Fibroblast of villous mesenchyme (primary cell): Measurements from ENCODE around the gene STYXL1. TPM values are rescaled to one million over a fixed set of nuclear protein-coding genes. Genes with fewer than 3 reads are reported as not detected.
"Not testable (repeated sequence)": the region's sequence is repeated elsewhere in the genome, so short reads cannot be mapped to it uniquely, and the experiment has no call there.

Experiments
- DNase-seq: peaks from one replicate; pipeline ENCODE4 v3.0.0-alpha.2; 2010; ENCODE audit warnings: low read depth
- H3K4me3 ChIP-seq: 2 replicates; pipeline ENCODE4 v1.5.1; 2011; ENCODE audit warnings: low read depth, mild to moderate bottlenecking, low read length
- total RNA-seq: library from RNA; depleted of rRNA; stranded (reverse); fragments of >200 nt; gene quantifications from 2 replicates; pipeline ENCODE4 v1.2.3, GENCODE V29; 2012
- TF ChIP-seq, protein P1 (sequence below): IDR thresholded peaks from 2 replicates; pipeline ENCODE4 v1.5.1; 2012; ENCODE audit warnings: low read depth, mild to moderate bottlenecking, low read length; ENCODE audit not compliant: insufficient read depth

Gene STYXL1
- total RNA-seq, 1 donor: 35.4 TPM

DNA sequence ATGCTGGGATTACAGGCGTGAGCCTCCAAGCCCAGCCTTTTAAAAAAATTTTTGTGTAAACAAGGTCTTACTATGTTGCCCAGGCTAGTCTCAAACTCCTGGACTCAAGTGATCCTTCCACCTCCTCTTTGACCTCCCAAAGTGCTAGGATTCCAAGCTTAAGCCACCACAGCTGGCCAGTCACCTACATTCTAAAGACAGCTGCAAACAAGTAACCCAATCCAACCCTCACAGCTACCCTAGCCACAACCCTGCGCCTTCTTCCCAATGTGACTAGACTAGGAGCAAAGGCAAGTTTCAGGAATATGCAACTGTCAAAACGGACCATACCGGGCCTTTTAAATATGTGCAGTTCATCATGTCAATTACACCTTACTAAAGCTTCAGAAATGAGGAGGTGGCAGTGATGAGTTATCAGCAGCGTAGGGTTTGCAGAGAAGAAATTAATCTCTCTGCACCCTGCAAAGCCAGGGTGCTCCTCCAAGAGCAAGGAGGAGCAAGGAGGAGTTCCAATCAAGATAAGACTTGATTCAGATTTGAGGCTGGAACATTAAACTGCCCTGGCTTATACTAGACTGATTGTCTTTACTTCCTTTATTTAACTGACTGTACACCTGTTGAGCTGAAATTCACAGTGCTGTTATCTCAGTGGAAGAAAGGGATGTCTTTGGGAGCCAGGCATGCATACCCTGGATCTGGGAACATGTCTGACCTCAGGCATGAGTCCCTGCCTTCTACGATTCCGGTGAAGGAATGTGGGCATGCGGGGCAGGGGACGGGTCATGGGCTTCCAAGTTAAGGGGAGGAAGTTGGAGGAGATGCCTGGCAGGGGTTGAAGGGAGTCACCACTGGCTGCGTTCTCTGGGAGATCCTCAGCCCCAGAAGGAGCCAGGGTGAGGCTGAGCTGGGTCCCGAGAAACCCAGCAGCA is 37.9 kb downstream of the STYXL1 start:
- TF ChIP-seq, protein P1, sequence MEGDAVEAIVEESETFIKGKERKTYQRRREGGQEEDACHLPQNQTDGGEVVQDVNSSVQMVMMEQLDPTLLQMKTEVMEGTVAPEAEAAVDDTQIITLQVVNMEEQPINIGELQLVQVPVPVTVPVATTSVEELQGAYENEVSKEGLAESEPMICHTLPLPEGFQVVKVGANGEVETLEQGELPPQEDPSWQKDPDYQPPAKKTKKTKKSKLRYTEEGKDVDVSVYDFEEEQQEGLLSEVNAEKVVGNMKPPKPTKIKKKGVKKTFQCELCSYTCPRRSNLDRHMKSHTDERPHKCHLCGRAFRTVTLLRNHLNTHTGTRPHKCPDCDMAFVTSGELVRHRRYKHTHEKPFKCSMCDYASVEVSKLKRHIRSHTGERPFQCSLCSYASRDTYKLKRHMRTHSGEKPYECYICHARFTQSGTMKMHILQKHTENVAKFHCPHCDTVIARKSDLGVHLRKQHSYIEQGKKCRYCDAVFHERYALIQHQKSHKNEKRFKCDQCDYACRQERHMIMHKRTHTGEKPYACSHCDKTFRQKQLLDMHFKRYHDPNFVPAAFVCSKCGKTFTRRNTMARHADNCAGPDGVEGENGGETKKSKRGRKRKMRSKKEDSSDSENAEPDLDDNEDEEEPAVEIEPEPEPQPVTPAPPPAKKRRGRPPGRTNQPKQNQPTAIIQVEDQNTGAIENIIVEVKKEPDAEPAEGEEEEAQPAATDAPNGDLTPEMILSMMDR: no peak
- no peak overlapping the region for H3K4me3 ChIP-seq
- DNase-seq: peak; percentile 91

DNA sequence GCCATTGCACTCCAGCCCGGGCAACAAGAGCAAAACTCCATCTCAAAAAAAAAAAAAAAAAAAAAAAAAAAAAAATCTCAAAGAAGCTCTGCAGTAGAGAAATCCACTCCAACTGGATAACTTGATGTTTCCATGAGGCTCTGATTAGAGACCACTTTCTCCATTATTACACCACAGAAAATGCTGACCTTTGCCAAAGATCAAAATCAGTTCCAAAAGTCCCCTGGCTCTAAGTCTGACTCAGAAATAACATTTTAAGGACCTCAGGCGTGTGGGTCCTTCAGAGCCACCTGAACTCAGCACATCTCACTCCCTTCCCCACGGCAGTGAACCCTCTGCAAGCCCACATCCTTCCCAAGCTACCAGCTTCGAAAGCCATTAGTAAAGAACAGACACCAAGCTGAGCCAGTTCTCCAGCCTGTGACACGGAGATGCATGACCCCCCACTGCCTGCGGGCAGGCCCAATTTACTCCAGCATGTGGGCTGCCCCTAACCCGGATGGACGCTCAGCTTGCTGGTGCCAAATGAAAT is 39.6 kb downstream of the STYXL1 start:
- no peak for DNase-seq

DNA sequence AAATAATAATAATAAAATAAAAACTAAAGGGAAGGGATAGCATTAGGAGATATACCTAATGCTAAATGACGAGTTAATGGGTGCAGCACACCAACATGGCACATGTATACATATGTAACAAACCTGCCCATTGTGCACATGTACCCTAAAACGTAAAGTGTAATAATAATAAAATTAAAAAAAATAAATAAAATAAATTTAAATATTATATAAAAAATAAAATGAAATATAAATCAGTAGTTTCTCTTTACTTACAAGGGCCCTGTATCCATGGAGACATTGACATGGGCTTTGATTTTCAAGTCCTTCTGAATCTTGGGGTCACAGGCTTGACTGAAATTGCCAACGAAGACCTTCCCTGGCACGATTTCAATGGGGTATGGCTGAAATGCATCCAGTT is 42.8 kb downstream of the STYXL1 start:
- DNase-seq, H3K4me3 ChIP-seq: not testable (repeated sequence)

More for the DNA sequence above, 39.6 kb downstream of the STYXL1 start:
- H3K4me3 ChIP-seq: no peak overlapping the region
- TF ChIP-seq, protein P1: no peak

DNA sequence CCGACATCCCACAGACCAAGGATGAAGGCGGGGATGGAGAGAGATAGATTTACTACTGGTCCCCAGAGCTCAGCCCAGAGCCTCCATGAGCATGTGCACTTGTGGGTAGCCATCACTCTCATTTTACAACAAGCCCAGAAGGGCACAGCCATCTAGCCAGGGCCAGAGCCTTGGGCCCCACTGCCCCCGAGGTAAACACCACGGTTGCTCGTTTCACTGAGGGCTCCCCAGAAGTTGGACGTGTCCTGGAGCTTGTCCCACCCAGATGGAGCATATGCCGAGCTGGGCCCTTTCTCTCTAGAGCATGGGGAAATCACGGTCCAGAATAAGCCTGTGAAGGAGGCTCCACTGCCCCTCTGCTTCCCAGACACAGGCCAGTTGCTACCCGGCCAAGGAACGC is 44.4 kb downstream of the STYXL1 start:
- TF ChIP-seq, protein P1: no peak
- DNase-seq: no peak
- H3K4me3 ChIP-seq: no peak overlapping the region

DNA sequence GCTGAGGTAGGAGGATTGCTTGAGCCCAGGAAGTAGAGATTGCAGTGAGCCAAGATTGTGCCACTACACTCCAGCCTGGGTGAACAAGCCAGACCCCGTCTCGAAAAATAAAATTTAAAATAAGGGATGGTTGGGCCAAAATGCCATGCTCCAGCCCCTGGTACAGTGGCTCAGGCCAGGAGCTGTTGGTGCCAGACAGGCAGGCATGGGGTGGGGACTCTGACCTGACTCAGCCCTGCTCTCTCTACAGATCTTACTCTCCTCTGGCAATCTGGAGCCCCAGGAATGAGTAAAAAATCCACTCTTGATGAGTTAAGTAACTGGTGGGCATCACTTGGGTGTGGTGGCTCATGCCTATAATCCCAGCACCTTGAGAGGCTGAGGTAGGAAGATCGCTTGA is 45.0 kb downstream of the STYXL1 start:
- DNase-seq: no peak
- TF ChIP-seq, protein P1: no peak
- H3K4me3 ChIP-seq: no peak overlapping the region

DNA sequence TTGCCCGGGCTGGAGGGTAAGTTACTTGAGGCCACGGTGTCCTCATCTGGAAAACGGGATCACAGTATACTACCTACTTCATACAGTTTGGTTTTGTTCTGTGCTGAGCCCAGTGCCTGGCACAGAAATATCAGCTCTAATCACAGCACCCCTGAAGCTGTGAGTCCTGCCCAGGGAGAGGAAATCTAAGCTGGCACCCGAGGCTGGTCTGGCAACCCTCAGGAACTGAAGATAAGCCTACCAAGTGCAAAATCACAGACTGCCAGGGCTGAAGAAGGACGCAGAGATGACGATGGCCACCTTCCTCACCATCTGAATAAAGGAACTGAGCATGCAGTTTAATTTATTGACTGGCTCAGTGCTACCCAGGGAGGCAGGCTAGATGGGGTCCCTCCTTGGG is 45.7 kb downstream of the STYXL1 start:
- H3K4me3 ChIP-seq: no peak overlapping the region
- TF ChIP-seq, protein P1: no peak
- DNase-seq: no peak

DNA sequence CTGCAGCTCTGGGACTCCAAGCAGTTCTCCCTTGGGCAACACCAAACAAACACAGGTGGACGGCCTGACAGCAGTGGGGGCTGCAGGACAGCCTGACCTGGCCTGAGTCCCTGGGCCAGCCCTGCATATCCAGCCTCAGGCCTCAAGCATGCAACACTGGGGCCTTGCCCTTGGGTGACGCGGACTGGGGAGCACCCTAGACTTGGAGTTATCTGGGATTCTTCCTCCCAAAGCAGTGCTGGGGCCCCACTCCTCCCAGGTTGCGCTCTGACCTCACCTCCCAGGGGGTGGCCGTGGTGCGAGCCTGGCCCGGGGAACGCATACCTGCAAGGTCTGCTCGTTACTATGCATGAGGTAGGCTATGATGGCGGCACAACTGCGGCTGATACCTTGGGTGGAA is 47.2 kb downstream of the STYXL1 start:
- no peak for DNase-seq
- TF ChIP-seq, protein P1: no peak
- no peak overlapping the region for H3K4me3 ChIP-seq
